Measurements from ENCODE around the gene DERA. TPM values are rescaled to one million over a fixed set of nuclear protein-coding genes. Genes with fewer than 3 reads are reported as not detected.

The DERA gene
- polyA plus RNA-seq, 1 donor (not counting 4 experiments of a cell fraction or from before 2014, with no cell fraction given) = 34.2 TPM

DNA sequence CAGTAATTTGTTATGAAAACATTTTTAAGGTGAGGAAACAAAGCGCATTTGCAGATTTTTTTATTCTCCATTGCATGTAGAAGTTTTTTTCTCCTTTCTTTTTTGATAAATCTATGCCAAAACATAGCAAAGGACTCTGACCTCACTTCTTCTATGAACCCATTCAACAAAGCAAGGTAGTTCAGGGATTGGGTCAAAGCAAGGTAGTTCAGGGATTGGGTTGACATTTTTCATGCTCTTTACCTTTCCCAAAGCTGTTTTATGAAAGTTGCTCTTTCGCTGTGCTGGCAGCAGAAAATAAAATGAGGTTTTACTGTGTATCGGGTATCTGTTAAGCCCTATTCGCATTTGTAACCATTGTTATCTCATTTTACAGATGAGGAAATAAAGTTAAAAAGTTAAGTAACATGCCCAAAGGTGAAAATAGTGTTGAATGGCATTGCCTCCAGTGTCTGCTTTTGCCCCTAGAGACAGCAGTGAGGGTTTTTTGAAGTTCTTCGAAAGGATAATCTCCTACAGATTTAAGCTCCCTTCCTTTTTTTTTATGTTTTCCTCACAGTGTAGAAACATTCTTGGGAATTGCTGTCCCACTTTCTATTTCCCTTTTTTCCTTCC, 18.4 kb upstream of the DERA start:
- TF ChIP-seq, protein P1, sequence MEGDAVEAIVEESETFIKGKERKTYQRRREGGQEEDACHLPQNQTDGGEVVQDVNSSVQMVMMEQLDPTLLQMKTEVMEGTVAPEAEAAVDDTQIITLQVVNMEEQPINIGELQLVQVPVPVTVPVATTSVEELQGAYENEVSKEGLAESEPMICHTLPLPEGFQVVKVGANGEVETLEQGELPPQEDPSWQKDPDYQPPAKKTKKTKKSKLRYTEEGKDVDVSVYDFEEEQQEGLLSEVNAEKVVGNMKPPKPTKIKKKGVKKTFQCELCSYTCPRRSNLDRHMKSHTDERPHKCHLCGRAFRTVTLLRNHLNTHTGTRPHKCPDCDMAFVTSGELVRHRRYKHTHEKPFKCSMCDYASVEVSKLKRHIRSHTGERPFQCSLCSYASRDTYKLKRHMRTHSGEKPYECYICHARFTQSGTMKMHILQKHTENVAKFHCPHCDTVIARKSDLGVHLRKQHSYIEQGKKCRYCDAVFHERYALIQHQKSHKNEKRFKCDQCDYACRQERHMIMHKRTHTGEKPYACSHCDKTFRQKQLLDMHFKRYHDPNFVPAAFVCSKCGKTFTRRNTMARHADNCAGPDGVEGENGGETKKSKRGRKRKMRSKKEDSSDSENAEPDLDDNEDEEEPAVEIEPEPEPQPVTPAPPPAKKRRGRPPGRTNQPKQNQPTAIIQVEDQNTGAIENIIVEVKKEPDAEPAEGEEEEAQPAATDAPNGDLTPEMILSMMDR (optimal IDR thresholded peaks at IDR 0.05 in 1 of 3, IDR thresholded peaks at IDR 0.05 in 1 of 3, conservative IDR thresholded peaks at IDR 0.05 in 1 of 3; ENCODE audit: extremely low read depth in 1 of 3, insufficient read depth in 2 of 3, low read length in 3 of 3) = no peak
- no peak for TF ChIP-seq EZH2 (IDR thresholded peaks at IDR 0.05; ENCODE audit: low read length)
- H3K4me3 ChIP-seq (ENCODE audit: control insufficient read depth in 2 of 3, extremely low read depth in 1 of 3, insufficient read depth in 2 of 3, low read depth in 1 of 3, low read length in 3 of 3) = no peak overlapping the region
- H3K9me3 ChIP-seq (ENCODE audit: control insufficient read depth, low read depth, low read length) = no peaks in the 10 kb centered on the region
- DNase-seq (ENCODE audit: low read depth, low spot score) = no peak
- FAIRE-seq = no peak
- H3K79me2 ChIP-seq (ENCODE audit: control insufficient read depth, insufficient read depth, low read length) = peaks cover 36% of the 10 kb centered on the region
- H3K27ac ChIP-seq (ENCODE audit: control insufficient read depth, insufficient read depth, low read length) = no peak overlapping the region
- no peaks in the 10 kb centered on the region for H3K9me1 ChIP-seq (ENCODE audit: control insufficient read depth, extremely low read depth, insufficient read depth, low read length)
- H3K36me3 ChIP-seq (ENCODE audit: control insufficient read depth in 2 of 2, extremely low read depth in 1 of 2, insufficient read depth in 2 of 2, low read length in 2 of 2) = peaks cover 10 to 18% of the 10 kb centered on the region in 2 experiments
- no peaks in the 10 kb centered on the region for H3K4me1 ChIP-seq (ENCODE audit: control insufficient read depth, extremely low read depth, insufficient read depth, low read length)
- no peak overlapping the region for H2AFZ ChIP-seq (ENCODE audit: control insufficient read depth, low read length)
- no peaks in the 10 kb centered on the region for H3K27me3 ChIP-seq (ENCODE audit: control insufficient read depth, extremely low read depth, insufficient read depth, low read length)
- no peaks in the 10 kb centered on the region for H4K20me1 ChIP-seq (ENCODE audit: control insufficient read depth, extremely low read depth, insufficient read depth, low read length)
- dilution Hi-C loops (cut with MboI; ENCODE audit: extremely low pct_ligation_motif_present, low sequenced_read_pairs) = no loop called here
- no peak overlapping the region for H3K4me2 ChIP-seq (ENCODE audit: control insufficient read depth, extremely low read depth, insufficient read depth, low read depth, low read length)
- H3K9ac ChIP-seq (ENCODE audit: control insufficient read depth, extremely low read depth, insufficient read depth, low read length) = no peak overlapping the region

GRCh38 chr12:15893260-15893659, 17.9 kb upstream of the DERA start:
- TF ChIP-seq, protein P1 (optimal IDR thresholded peaks at IDR 0.05 in 1 of 3, IDR thresholded peaks at IDR 0.05 in 1 of 3, conservative IDR thresholded peaks at IDR 0.05 in 1 of 3; ENCODE audit: extremely low read depth in 1 of 3, insufficient read depth in 2 of 3, low read length in 3 of 3) = no peak
- no peak for TF ChIP-seq EZH2 (IDR thresholded peaks at IDR 0.05; ENCODE audit: low read length)
- no peak overlapping the region for H3K4me2 ChIP-seq (ENCODE audit: control insufficient read depth, extremely low read depth, insufficient read depth, low read depth, low read length)
- H3K36me3 ChIP-seq (ENCODE audit: control insufficient read depth in 2 of 2, extremely low read depth in 1 of 2, insufficient read depth in 2 of 2, low read length in 2 of 2) = peaks cover 10 to 18% of the 10 kb centered on the region in 2 experiments
- no peaks in the 10 kb centered on the region for H3K4me1 ChIP-seq (ENCODE audit: control insufficient read depth, extremely low read depth, insufficient read depth, low read length)
- no peak overlapping the region for H3K9ac ChIP-seq (ENCODE audit: control insufficient read depth, extremely low read depth, insufficient read depth, low read length)
- no peak for FAIRE-seq
- no peak for DNase-seq (ENCODE audit: low read depth, low spot score)
- no peak overlapping the region for H3K4me3 ChIP-seq (ENCODE audit: control insufficient read depth in 2 of 3, extremely low read depth in 1 of 3, insufficient read depth in 2 of 3, low read depth in 1 of 3, low read length in 3 of 3)
- dilution Hi-C loops (cut with MboI; ENCODE audit: extremely low pct_ligation_motif_present, low sequenced_read_pairs) = no loop called here
- no peaks in the 10 kb centered on the region for H3K9me3 ChIP-seq (ENCODE audit: control insufficient read depth, low read depth, low read length)
- H3K79me2 ChIP-seq (ENCODE audit: control insufficient read depth, insufficient read depth, low read length) = peaks cover 31% of the 10 kb centered on the region
- no peak overlapping the region for H2AFZ ChIP-seq (ENCODE audit: control insufficient read depth, low read length)
- H4K20me1 ChIP-seq (ENCODE audit: control insufficient read depth, extremely low read depth, insufficient read depth, low read length) = no peaks in the 10 kb centered on the region
- no peaks in the 10 kb centered on the region for H3K27me3 ChIP-seq (ENCODE audit: control insufficient read depth, extremely low read depth, insufficient read depth, low read length)
- H3K9me1 ChIP-seq (ENCODE audit: control insufficient read depth, extremely low read depth, insufficient read depth, low read length) = no peaks in the 10 kb centered on the region
- H3K27ac ChIP-seq (ENCODE audit: control insufficient read depth, insufficient read depth, low read length) = no peak overlapping the region

All from keratinocyte (primary cell).